ENCODE data around the gene ANAPC13. TPM values are rescaled to one million over a fixed set of nuclear protein-coding genes. Genes with fewer than 3 reads are reported as not detected.

Gene ANAPC13
- total RNA-seq, 1 experiment from 2014 or later = 57.0 TPM

DNA sequence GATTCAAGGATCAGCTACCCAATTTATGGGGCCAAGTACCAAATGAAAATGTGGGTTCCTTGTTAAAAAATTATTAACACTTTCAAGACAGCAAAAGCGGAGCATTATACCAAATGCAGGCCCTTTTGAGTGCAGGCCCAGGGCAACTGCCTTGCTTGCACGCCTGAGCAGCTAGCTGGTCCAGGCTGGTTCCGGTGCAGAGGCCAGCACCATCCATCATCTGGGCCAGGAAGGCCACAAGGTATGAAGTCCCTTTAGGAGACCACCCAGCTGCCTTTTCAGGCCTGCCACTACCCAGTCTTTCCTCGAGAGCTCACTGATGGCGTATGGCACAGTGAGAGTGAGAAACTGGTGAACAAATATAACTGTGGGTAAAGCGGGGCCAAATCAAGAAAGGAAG lies 13.0 kb downstream of the ANAPC13 start:
- no peaks in the 10 kb centered on the region for H3K9me3 ChIP-seq
- peaks cover 2% of the 10 kb centered on the region; the same call in 1 of the 2 replicates for H3K36me3 ChIP-seq (ENCODE audit: control insufficient read depth, insufficient read depth, low read length)
- DNase-seq = no peak
- intact Hi-C loops (cut with micrococcal nuclease; ENCODE audit: unreplicated experiment) = no loop called here
- no peaks in the 10 kb centered on the region for H3K27me3 ChIP-seq (replicated peaks; ENCODE audit: control insufficient read depth, insufficient read depth, low read length)
- H3K4me3 ChIP-seq (ENCODE audit: low read depth, low read length) = no peak overlapping the region
- POLR2A ChIA-PET = interaction anchor here (1.6 kb wide), 1 partner anchor 98 kb away, joined by 5 read pairs; the partner anchor contains the start of gene AMOTL2
- Mint-ChIP-seq H3K36me3 (ENCODE audit: insufficient read depth, unreplicated experiment) (peaks cover 13% of the 10 kb centered on the region), H3K27me3 (ENCODE audit: insufficient read depth, unreplicated experiment) (no peaks in the 10 kb centered on the region), H3K4me1 (ENCODE audit: low read depth, unreplicated experiment) (peaks cover 6% of the 10 kb centered on the region), H3K27ac (ENCODE audit: unreplicated experiment) (no peak overlapping the region), H3K4me3 (ENCODE audit: unreplicated experiment) (no peak overlapping the region), H3K9me3 (ENCODE audit: unreplicated experiment) (no peaks in the 10 kb centered on the region)
- TF ChIP-seq, protein P1, sequence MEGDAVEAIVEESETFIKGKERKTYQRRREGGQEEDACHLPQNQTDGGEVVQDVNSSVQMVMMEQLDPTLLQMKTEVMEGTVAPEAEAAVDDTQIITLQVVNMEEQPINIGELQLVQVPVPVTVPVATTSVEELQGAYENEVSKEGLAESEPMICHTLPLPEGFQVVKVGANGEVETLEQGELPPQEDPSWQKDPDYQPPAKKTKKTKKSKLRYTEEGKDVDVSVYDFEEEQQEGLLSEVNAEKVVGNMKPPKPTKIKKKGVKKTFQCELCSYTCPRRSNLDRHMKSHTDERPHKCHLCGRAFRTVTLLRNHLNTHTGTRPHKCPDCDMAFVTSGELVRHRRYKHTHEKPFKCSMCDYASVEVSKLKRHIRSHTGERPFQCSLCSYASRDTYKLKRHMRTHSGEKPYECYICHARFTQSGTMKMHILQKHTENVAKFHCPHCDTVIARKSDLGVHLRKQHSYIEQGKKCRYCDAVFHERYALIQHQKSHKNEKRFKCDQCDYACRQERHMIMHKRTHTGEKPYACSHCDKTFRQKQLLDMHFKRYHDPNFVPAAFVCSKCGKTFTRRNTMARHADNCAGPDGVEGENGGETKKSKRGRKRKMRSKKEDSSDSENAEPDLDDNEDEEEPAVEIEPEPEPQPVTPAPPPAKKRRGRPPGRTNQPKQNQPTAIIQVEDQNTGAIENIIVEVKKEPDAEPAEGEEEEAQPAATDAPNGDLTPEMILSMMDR (IDR thresholded peaks at IDR 0.05; ENCODE audit: insufficient read depth in 1 of 2, low read depth in 1 of 2, low read length in 1 of 2, severe bottlenecking in 1 of 2, unreplicated experiment in 1 of 2) = no peak
- CTCF ChIA-PET = interaction anchor here (0.8 to 1.1 kb wide), 2 partner anchors 108 to 120 kb away, joined by 3 read pairs; no protein-coding TSS in a partner anchor
- no TSS peak for BruUV-seq (replicated peaks)
- peaks cover 29% of the 10 kb centered on the region for H3K4me1 ChIP-seq

DNA sequence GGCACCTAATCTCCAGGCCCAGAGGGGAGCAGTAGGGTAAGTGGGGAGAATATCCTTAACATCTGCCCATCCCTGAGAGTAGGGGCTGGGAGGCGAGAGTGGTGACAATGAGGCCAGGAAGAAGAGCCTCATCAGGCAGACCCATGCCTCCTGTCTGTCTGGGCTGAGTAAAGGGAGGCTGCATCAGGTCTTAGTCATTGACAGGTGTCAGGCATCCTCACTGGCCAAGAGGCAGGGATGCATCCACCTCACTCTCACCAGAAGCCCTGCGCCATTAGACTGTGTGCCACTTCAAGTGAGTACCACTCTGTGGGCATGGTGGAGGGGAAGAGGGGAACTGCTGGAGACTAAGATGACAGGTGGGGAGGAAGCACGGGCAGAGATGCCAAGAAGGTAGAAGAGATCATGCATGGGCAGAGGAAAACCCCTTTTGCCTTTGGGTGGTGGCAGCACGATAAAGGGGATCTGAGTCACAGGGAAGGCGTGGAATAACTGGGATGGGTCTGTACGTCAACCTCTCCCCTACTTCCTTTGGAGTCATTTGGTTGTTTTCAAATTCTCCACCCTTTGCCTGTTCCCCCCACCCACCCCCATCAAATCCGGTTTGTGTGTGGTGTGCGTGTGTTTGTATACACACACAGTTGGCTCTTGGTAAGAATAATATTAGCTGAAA lies 14.1 kb downstream of the ANAPC13 start:
- Mint-ChIP-seq H3K27me3 (ENCODE audit: insufficient read depth, unreplicated experiment) (no peaks in the 10 kb centered on the region), H3K36me3 (ENCODE audit: insufficient read depth, unreplicated experiment) (peaks cover 4% of the 10 kb centered on the region), H3K4me1 (ENCODE audit: low read depth, unreplicated experiment) (no peaks in the 10 kb centered on the region), H3K9me3 (ENCODE audit: unreplicated experiment) (no peaks in the 10 kb centered on the region), H3K4me3 (ENCODE audit: unreplicated experiment) (no peak overlapping the region), H3K27ac (ENCODE audit: unreplicated experiment) (no peak overlapping the region)
- POLR2A ChIA-PET = no interaction called here
- no peaks in the 10 kb centered on the region for H3K9me3 ChIP-seq
- peaks cover 2% of the 10 kb centered on the region; the same call in 1 of the 2 replicates for H3K36me3 ChIP-seq (ENCODE audit: control insufficient read depth, insufficient read depth, low read length)
- intact Hi-C loops (cut with micrococcal nuclease; ENCODE audit: unreplicated experiment) = no loop called here
- no TSS peak for BruUV-seq (replicated peaks)
- CTCF ChIA-PET = no interaction called here
- peaks cover 17% of the 10 kb centered on the region for H3K4me1 ChIP-seq
- H3K4me3 ChIP-seq (ENCODE audit: low read depth, low read length) = no peak overlapping the region
- no peaks in the 10 kb centered on the region for H3K27me3 ChIP-seq (replicated peaks; ENCODE audit: control insufficient read depth, insufficient read depth, low read length)
- no peak for DNase-seq
- TF ChIP-seq, protein P1 (IDR thresholded peaks at IDR 0.05; ENCODE audit: insufficient read depth in 1 of 2, low read depth in 1 of 2, low read length in 1 of 2, severe bottlenecking in 1 of 2, unreplicated experiment in 1 of 2) = no peak

DNA sequence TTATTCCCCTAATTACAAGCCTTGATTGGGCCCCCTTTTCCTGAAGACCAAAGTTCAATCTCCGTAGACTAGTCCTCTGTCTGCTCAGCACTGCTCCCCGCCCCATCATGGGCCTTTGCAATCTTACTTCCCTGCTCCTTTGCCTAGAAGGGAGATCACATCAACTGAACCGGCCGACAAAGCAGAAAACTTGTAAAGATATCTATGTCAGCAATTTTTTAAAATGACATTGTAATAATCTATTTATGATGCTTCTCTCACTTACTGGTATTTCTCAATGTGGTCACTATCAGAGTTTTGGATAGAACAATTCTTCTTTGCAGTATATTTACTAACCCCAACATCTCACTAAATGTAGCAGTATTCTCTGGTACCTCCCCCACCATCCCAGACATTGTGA lies 17.3 kb downstream of the ANAPC13 start:
- no peak overlapping the region for H3K4me3 ChIP-seq (ENCODE audit: low read depth, low read length)
- H3K36me3 ChIP-seq (ENCODE audit: control insufficient read depth, insufficient read depth, low read length) = no peaks in the 10 kb centered on the region
- no peaks in the 10 kb centered on the region for H3K27me3 Mint-ChIP-seq (ENCODE audit: insufficient read depth, unreplicated experiment)
- BruUV-seq (replicated peaks) = no TSS peak
- no peak for DNase-seq
- H3K4me1 Mint-ChIP-seq (ENCODE audit: low read depth, unreplicated experiment) = no peaks in the 10 kb centered on the region
- ChIA-PET POLR2A (no interaction called here), CTCF (no interaction called here)
- H3K27me3 ChIP-seq (replicated peaks; ENCODE audit: control insufficient read depth, insufficient read depth, low read length) = no peaks in the 10 kb centered on the region
- no peaks in the 10 kb centered on the region for H3K9me3 ChIP-seq
- intact Hi-C loops (cut with micrococcal nuclease; ENCODE audit: unreplicated experiment) = no loop called here
- peaks cover under 1% of the 10 kb centered on the region; the same call in 1 of the 2 replicates for H3K4me1 ChIP-seq
- TF ChIP-seq, protein P1 (IDR thresholded peaks at IDR 0.05; ENCODE audit: insufficient read depth in 1 of 2, low read depth in 1 of 2, low read length in 1 of 2, severe bottlenecking in 1 of 2, unreplicated experiment in 1 of 2) = no peak
- no peaks in the 10 kb centered on the region for H3K9me3 Mint-ChIP-seq (ENCODE audit: unreplicated experiment)
- H3K36me3 Mint-ChIP-seq (ENCODE audit: insufficient read depth, unreplicated experiment) = peaks cover 6% of the 10 kb centered on the region
- H3K4me3 Mint-ChIP-seq (ENCODE audit: unreplicated experiment) = no peak overlapping the region
- no peak overlapping the region for H3K27ac Mint-ChIP-seq (ENCODE audit: unreplicated experiment)

All from Caco-2 (cell line).